GM12891 (cell line): ENCODE data around the gene KCNH1.

ENCODE experiments used
- DNase-seq: peaks from one replicate; pipeline ENCODE4 v3.0.0; 2011; ENCODE audit warnings: low spot score; ENCODE audit not compliant: insufficient read length
- FAIRE-seq: peaks from 2 replicates; lab custom pipeline; 2011; peaks lifted over from hg19 to GRCh38; lab: Jason Lieb, UNC
- PAX5 ChIP-seq: IDR thresholded peaks from 2 replicates; pipeline ENCODE4 v1.6.1; 2011; ENCODE audit warnings: low read length, moderate library complexity, mild to moderate bottlenecking; ENCODE audit not compliant: insufficient read depth, severe bottlenecking
- POLR2A ChIP-seq: IDR thresholded peaks from 2 replicates; pipeline ENCODE4 v1.6.1; 2011; ENCODE audit warnings: low read depth, low read length, control low read depth
- POLR2AphosphoS5 ChIP-seq: IDR thresholded peaks from 2 replicates; pipeline ENCODE4 v1.6.1; 2011; ENCODE audit warnings: low read depth, low read length, control low read depth
- POU2F2 ChIP-seq: IDR thresholded peaks from 2 replicates; pipeline ENCODE4 v1.6.1; 2011; ENCODE audit warnings: low read depth, mild to moderate bottlenecking, control low read depth, low read length, moderate library complexity
- SPI1 ChIP-seq: IDR thresholded peaks from 2 replicates; pipeline ENCODE4 v1.6.1; 2011; ENCODE audit warnings: low read depth, low read length, control low read depth
- TAF1 ChIP-seq: IDR thresholded peaks from 2 replicates; pipeline ENCODE4 v1.6.1; 2011; ENCODE audit warnings: low read depth, low read length, control low read depth

Gene KCNH1

DNA sequence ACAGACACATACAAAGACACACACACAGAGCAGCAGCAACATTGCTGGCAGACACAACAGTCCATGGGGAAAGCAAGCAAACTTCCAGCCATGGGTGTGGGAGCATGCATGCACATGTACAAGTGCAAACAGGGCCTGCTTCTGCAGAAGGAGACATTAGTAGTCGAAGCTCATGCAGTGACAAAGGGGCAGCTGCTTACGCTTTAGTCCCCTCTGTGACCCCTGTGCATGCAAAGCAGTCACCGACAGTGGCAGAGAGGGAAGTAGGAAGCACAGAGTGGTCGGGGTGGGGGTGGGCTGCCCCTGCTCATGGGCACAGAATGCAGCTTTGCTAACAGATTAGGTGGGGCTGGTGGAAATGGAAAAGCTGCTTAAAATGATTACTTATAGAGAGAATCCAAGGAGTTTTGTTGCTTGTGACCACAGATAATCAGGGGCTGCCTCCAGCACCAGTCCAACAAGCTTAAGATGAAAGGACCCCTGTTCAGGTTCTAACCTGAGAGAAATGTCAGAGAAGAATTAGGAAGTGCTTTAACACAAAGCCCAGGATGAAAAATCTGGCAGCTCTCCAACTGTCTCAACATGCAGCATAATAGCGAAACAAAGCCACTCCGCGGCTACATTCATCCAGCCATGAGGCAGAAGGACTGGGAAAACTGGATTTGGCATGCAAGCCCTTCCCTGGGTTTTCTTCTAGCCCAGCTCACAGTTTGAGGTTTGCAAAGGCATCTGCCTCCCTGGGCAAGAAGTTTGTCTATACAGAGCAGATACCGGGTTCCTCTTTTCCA lies 378.9 kb downstream of the KCNH1 start:
- TF ChIP-seq POLR2A (no peak), POLR2AphosphoS5 (no peak), POU2F2 (no peak), SPI1 (no peak), TAF1 (no peak), PAX5 (no peak)
- FAIRE-seq (no peak), DNase-seq (no peak)

DNA sequence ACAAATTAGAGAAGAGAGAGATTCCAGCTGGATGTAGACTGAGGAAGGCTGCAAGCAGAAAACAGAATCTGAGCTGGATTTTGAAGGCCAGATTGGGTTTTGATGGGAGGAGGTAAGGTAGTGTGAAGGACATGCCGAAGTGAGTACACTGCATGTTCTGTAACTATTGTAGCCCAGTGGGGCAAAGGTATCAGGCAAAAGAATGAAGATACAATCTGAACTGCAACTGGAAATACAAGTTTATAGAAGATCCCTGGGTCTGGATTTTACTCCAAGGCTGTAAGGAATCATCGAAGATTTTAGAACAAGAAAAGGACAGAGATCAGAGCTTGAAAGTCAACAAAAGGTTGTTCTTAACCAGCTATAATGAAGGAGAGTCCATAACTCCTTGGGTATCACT lies 382.0 kb downstream of the KCNH1 start:
- TF ChIP-seq SPI1 (no peak), POLR2AphosphoS5 (no peak), TAF1 (no peak), POLR2A (no peak), PAX5 (no peak), POU2F2 (no peak)
- FAIRE-seq = no peak
- no peak for DNase-seq

DNA sequence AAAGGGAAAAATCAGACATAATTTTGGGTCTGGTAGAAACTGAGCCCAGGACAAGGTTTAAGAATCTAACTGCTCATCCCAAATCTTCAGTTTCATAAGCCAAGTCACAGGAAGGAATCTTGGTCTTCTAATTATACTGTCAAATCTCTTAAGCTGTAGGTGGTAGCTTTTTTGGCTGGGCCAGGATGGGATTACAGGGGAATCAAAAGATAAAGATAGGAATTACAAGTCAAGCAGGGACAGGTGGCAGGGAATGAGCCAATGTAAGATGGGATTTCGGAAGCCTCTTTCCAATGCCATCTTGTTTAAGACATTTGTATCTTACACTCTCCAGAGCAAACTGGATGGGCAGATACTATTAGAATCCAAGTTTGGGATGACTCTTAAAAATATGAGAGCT lies 383.5 kb downstream of the KCNH1 start:
- DNase-seq (no peak), FAIRE-seq (no peak)
- TF ChIP-seq TAF1 (no peak), POLR2AphosphoS5 (no peak), POU2F2 (no peak), PAX5 (no peak), POLR2A (no peak), SPI1 (no peak)

DNA sequence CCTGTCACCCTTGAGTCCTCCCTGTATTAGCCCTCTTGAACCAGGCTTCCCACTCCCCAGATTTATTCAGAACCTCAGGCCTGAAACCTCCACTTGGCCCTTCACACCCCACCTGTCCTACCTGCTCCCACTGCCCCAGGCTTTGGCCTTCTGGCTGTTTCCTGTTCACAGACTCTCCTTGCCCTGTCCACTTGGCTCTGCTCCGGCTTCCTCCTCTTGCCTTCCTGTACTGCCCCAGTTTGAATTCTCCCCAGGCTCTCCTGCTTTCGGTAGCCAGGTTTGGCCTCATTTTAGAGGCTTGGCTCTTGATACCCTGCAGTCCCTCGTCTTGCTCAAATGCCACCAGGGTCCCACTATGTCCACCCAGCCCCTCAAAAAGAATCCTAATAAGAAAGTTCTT lies 385.2 kb downstream of the KCNH1 start:
- DNase-seq (no peak), FAIRE-seq (no peak)
- TF ChIP-seq SPI1 (no peak), POU2F2 (no peak), PAX5 (no peak), TAF1 (no peak), POLR2AphosphoS5 (no peak), POLR2A (no peak)

DNA sequence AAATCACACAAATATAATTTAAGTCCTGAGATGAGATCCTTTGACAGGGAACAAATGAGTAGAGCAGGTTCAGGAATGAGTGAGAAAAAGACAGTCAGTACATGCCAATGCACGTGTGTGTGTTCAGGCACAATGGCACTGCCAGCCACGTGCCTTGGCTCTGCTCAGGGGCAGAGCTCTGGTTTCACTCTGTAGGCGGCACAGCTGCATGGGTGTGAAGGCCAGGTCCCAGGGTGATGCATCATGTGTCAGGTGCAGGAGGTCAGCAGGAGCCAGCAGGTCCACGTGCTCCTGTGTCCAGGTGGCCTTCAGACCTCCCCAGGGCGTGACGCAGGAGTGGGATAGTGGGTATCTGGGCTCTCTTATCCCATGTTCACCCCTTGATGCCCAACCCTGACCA lies 386.1 kb downstream of the KCNH1 start:
- TF ChIP-seq SPI1 (no peak), PAX5 (no peak), POLR2A (no peak), POLR2AphosphoS5 (no peak), POU2F2 (no peak), TAF1 (no peak)
- FAIRE-seq (no peak), DNase-seq (no peak)

DNA sequence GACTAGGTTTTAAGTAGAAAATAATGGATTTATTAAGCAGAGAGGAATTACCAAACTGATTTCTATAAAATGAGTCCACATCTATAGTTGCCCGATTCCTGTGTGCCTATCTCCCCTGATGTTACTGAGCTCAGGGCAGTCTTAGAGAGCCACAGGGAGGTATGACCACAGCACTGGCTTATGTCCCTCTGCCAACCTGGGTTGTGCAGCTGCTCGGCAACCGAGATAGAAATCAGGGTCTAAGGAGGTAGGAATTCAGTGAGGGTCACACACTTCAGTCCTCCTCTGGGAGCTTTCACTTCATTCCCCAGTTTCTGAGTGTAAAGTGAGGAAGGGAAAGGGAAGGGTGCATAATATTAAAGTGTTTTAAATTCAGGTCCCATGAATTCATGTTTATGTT lies 386.8 kb downstream of the KCNH1 start:
- no peak for FAIRE-seq
- TF ChIP-seq PAX5 (no peak), POLR2AphosphoS5 (no peak), POLR2A (no peak), POU2F2 (no peak), SPI1 (no peak), TAF1 (no peak)
- no peak for DNase-seq

DNA sequence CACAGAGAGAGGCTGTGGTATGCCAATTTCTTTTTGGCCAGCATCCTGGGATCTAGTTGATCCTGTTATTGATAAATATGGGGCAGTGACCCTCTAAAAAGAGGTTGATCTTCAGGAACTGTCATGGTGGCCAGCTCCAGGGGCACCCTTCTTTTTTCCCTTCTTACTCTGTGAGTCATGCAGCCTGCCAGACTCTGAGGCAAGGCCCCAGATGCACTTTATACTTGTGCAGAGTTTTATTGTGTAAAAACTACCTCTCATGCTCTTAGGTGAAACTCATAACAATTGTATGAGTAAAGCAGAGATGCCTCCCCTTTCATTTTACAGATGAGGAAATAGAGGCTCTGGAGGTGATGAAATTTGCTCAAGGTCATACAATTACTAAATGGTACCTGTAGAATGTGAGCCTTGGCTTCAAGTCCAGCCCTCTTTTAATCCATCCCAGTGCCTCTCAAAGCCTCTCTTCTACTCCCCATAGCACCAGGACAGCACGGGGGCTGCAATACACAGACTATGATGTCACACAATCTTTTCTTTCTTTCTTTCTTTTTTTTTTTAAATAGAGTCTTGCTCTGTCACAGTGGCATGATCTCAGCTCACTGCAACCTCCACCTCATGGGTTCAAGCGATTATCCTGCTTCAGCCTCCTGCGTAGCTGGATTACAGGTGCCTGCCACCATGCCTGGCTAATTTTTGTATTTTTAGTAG lies 387.8 kb downstream of the KCNH1 start:
- DNase-seq (no peak), FAIRE-seq (no peak)

DNA sequence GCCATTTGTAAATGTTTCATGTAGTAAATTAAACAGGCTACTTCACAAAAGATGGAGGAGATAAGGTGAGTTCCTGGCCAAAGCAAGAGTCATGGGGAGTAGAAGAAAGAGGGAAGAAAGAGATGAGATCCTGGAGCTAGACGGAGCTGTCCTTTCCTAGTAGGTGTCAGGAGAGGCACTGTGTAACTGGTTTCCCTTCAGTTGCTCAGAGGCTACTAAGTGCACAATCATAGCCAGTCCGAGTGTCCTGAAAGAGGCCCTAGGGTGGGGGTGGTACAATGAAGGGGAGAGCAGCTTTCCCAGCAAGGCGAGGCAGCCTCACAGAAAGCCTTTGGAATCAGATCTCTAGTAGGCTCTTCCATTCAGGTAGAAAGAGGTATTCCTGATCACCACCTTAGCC lies 390.9 kb downstream of the KCNH1 start:
- no peak for TF ChIP-seq TAF1
- no peak for TF ChIP-seq POLR2AphosphoS5
- no peak for TF ChIP-seq PAX5
- no peak for FAIRE-seq
- no peak for DNase-seq

More for the DNA sequence above, 387.8 kb downstream of the KCNH1 start:
- no peak for TF ChIP-seq PAX5
- no peak for TF ChIP-seq TAF1
- TF ChIP-seq SPI1 = no peak
- TF ChIP-seq POU2F2 = no peak
- no peak for TF ChIP-seq POLR2AphosphoS5
- no peak for TF ChIP-seq POLR2A

DNA sequence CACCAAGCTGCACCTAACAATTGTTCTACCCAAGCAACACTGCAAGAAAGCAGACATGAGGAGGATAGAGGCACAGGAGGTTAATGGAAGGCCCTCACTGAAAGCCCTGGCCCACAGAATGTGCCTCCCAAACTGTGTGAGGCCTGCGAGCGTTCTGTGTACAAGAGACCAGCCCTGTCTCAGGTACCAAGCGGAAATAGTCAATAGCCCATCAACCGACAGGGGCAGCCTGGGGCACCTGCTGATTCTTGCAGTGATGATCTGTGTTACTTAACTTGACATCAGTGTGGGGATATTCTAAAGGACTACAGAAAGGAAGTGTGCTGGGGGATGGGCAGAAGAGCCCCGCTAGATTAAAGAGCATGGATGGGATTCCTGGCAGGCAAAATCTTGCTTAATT lies 392.4 kb downstream of the KCNH1 start:
- FAIRE-seq = no peak
- no peak for TF ChIP-seq POLR2A
- no peak for TF ChIP-seq TAF1
- no peak for TF ChIP-seq POLR2AphosphoS5
- no peak for TF ChIP-seq PAX5
- no peak for TF ChIP-seq POU2F2
- no peak for TF ChIP-seq SPI1

DNA sequence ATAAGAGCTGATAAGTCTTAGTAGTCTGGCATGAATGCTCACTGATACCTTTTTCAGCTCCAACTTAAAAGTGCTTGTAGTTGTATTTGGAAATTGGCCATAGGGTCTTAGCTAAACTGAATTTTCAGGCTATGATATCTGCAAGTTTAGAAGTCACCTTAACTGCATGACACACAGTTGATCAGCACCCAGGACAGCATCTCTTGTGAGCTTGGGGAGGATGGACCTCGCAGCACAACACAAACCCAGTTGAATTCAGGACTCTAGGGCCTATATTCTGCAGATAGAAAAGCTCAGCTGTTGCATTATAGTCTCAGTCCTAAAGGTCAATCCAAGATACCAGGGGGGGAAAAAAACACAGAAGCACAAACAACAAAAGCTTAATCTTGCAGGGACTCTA lies 394.3 kb downstream of the KCNH1 start:
- DNase-seq (no peak), FAIRE-seq (no peak)
- TF ChIP-seq TAF1 = no peak
- TF ChIP-seq PAX5 = no peak
- no peak for TF ChIP-seq POLR2AphosphoS5
- TF ChIP-seq POLR2A = no peak

More for the DNA sequence above, 392.4 kb downstream of the KCNH1 start:
- DNase-seq = no peak
